KMS-11 (cell line): ENCODE results near the gene PIGC.

Experiments
- H2AFZ ChIP-seq: fragments of 200-600 bp; sonication (generic); 2 replicates; pipeline ENCODE4 v1.6.1; 2016; ENCODE audit warnings: antibody characterized with exemption, mixed run types, low read depth
- H3K27ac ChIP-seq: fragments of 200-600 bp; sonication (generic); 2 replicates; pipeline ENCODE4 v1.6.1; 2016; ENCODE audit warnings: mild to moderate bottlenecking, mixed run types
- H3K27me3 ChIP-seq: fragments of 200-600 bp; sonication (generic); 2 replicates; pipeline ENCODE4 v1.6.1; 2017; ENCODE audit warnings: mild to moderate bottlenecking, low read depth, mixed run types, moderate library complexity; ENCODE audit not compliant: insufficient read depth
- H3K36me3 ChIP-seq: fragments of 200-600 bp; sonication (generic); 2 replicates; pipeline ENCODE4 v1.6.1; 2017; ENCODE audit warnings: mild to moderate bottlenecking, mixed run types; ENCODE audit not compliant: insufficient read depth
- H3K4me1 ChIP-seq: fragments of 200-600 bp; sonication (generic); 2 replicates; pipeline ENCODE4 v1.6.1; 2016; ENCODE audit warnings: mild to moderate bottlenecking, low read depth, mixed run types; ENCODE audit not compliant: poor library complexity, severe bottlenecking
- H3K4me2 ChIP-seq: fragments of 200-600 bp; sonication (generic); 2 replicates; pipeline ENCODE4 v1.7.0; 2016; ENCODE audit warnings: mild to moderate bottlenecking, mixed run types
- H3K4me3 ChIP-seq: fragments of 200-600 bp; sonication (generic); IDR thresholded peaks from 2 replicates; pipeline ENCODE4 v1.6.1; 2017; ENCODE audit warnings: low read depth, low read length, mixed read lengths; ENCODE audit not compliant: insufficient read depth
- H3K79me2 ChIP-seq: fragments of 200-600 bp; sonication (generic); 2 replicates; pipeline ENCODE4 v1.6.1; 2016; ENCODE audit warnings: low read depth, mixed run types; ENCODE audit not compliant: insufficient read depth
- H3K9ac ChIP-seq: fragments of 200-600 bp; sonication (generic); 2 replicates; pipeline ENCODE4 v1.6.1; 2016; ENCODE audit warnings: mild to moderate bottlenecking, mixed run types
- H4K20me1 ChIP-seq: fragments of 200-600 bp; sonication (generic); 2 replicates; pipeline ENCODE4 v1.6.1; 2016; ENCODE audit warnings: mild to moderate bottlenecking, mixed run types; ENCODE audit not compliant: insufficient read depth
- TF ChIP-seq, protein P1 (sequence below): fragments of 200-600 bp; sonication (generic); conservative IDR thresholded peaks from 2 replicates; pipeline ENCODE4 v1.6.1; 2017; ENCODE audit warnings: low read depth, mild to moderate bottlenecking, antibody characterized with exemption, low read length, moderate library complexity, mixed read lengths

PIGC gene

DNA sequence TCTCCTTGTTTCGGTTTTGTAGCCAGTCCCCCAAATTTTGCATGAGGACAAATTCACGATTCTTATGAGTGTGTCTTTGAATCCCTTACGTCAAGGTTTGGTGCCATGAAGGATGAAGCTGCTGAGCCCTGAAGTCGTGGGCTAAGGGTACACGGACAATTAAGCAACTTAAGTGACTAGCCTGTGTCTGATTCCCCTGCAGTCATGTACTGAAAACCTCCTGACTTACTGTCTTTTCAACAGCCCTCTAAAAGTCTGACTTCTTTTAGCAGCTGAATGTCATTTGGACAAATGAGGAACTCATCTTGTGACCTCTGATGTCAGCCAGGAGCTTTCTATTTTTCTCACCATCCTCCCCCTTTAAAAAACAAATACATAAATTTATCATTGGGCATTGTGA lies 50.5 kb downstream of the PIGC start:
- H3K4me1 ChIP-seq, result peaks cover 36% of the 10 kb centered on the region
- H3K27ac ChIP-seq, result no peak overlapping the region
- TF ChIP-seq, protein P1, sequence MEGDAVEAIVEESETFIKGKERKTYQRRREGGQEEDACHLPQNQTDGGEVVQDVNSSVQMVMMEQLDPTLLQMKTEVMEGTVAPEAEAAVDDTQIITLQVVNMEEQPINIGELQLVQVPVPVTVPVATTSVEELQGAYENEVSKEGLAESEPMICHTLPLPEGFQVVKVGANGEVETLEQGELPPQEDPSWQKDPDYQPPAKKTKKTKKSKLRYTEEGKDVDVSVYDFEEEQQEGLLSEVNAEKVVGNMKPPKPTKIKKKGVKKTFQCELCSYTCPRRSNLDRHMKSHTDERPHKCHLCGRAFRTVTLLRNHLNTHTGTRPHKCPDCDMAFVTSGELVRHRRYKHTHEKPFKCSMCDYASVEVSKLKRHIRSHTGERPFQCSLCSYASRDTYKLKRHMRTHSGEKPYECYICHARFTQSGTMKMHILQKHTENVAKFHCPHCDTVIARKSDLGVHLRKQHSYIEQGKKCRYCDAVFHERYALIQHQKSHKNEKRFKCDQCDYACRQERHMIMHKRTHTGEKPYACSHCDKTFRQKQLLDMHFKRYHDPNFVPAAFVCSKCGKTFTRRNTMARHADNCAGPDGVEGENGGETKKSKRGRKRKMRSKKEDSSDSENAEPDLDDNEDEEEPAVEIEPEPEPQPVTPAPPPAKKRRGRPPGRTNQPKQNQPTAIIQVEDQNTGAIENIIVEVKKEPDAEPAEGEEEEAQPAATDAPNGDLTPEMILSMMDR, result no peak
- no peak overlapping the region for H2AFZ ChIP-seq
- H3K79me2 ChIP-seq, result no peaks in the 10 kb centered on the region
- peaks cover 5% of the 10 kb centered on the region; the same call in 1 of the 2 replicates for H3K27me3 ChIP-seq
- no peaks in the 10 kb centered on the region for H3K36me3 ChIP-seq
- H3K9ac ChIP-seq, result no peak overlapping the region
- H3K4me3 ChIP-seq, result no peak overlapping the region
- H3K4me2 ChIP-seq, result 0 out of 2 replicates have a peak overlapping the region, but pooled peaks have one; percentile 37
- H4K20me1 ChIP-seq, result no peaks in the 10 kb centered on the region

DNA sequence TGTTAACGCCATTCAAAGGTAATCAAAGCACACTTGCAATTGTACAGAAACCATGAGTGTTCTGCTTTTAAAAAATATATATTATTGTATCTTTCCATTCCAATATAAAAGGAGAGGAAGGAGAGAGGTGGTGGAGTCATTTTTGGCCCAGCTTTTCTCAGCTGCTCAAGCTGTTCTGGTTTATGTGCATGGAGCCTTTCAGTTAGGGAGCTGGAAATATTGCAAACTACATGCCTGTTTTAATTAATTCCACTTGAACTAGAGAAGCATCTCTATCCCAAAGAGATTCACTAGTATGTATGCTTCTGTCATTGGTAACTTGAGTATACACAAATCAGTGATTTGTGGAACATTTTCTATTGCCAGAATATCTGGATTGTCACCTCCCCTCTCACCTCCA lies 51.9 kb downstream of the PIGC start:
- no peak overlapping the region for H3K4me3 ChIP-seq
- H3K27ac ChIP-seq, result no peak overlapping the region
- TF ChIP-seq, protein P1, result no peak
- H3K79me2 ChIP-seq, result no peaks in the 10 kb centered on the region
- no peak overlapping the region for H2AFZ ChIP-seq
- no peak overlapping the region for H3K9ac ChIP-seq
- peaks cover 5% of the 10 kb centered on the region; the same call in 1 of the 2 replicates for H3K27me3 ChIP-seq
- peaks cover 36% of the 10 kb centered on the region for H3K4me1 ChIP-seq
- H4K20me1 ChIP-seq, result no peaks in the 10 kb centered on the region
- H3K36me3 ChIP-seq, result no peaks in the 10 kb centered on the region
- H3K4me2 ChIP-seq, result no peak overlapping the region
